Omental fat pad (tissue), 4 donors: ENCODE measurements around the gene TBC1D9B. TPM values are rescaled to one million over a fixed set of nuclear protein-coding genes. Genes with fewer than 3 reads are reported as not detected.
"Not testable (repeated sequence)": the region's sequence is repeated elsewhere in the genome, so short reads cannot be mapped to it uniquely, and the experiment has no call there.

Source experiments
- ATAC-seq: fragments of 150-250 bp; one replicate; pipeline ENCODE4 v1.9.1; 2016; ENCODE audit warnings: mild to moderate bottlenecking, moderate library complexity; ENCODE audit not compliant: low FRiP score
- DNase-seq: peaks from one replicate; pipeline ENCODE4 v3.0.0-alpha.2; 2019; ENCODE audit warnings: low spot score
- total RNA-seq, 4 donors: library from RNA; depleted of rRNA; stranded (reverse); fragments of >200 nt; gene quantifications; one replicate each; pipeline ENCODE4 v1.1.0, GENCODE V29; 2016
- TF ChIP-seq, protein P1 (sequence below), 3 donors: fragments of 450-650 bp; IDR thresholded peaks; one replicate each; pipeline ENCODE4 v1.5.1; 2016 to 2017; ENCODE audit warnings: antibody characterized with exemption in 3 of 3, mild to moderate bottlenecking in 3 of 3, moderate library complexity in 2 of 3

The TBC1D9B gene
- total RNA-seq, 4 donors from 2014 or later, result 85.4 to 114 (median 97.0) TPM

DNA sequence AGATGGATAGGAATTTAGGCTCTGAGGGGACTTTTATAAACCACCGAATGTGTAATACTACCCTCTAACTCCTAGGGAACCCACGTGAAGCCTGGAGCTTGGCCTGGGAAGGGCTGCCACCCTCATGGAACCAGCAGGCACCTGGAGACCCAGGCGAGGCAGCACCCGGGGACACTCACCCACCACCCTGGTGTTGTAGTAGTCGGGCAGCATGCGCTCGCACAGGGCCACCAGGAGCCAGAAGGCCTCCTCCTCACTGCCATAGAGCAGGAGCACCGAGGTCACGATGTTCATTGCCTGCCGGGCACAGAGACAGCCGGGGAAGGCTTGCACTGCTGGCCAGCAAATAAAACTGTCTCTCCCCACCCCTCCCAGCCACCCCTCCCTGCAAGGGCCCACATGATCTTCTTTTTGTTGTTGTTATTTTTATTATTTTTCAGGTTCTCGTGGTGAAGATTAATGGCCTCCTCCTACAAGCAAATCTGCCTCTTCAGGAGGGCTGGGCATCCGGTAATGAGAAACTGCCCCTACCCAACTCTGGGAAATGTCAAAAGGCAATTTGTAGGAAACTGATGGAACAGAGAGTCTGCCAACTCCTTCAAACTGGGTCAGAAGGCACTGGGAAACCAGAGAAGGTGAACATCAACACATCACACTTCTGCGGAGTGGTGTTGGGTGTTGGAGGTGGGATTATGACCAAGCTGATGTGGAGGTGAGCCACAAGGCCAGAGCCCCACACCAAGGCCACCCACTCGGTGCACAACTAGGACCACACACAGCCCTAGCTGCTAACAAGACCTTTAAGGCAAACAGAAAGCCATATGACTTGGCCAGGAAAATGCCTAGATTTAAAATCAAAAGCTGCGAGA, 31.7 kb downstream of the TBC1D9B start:
- no peak for ATAC-seq
- TF ChIP-seq, protein P1, sequence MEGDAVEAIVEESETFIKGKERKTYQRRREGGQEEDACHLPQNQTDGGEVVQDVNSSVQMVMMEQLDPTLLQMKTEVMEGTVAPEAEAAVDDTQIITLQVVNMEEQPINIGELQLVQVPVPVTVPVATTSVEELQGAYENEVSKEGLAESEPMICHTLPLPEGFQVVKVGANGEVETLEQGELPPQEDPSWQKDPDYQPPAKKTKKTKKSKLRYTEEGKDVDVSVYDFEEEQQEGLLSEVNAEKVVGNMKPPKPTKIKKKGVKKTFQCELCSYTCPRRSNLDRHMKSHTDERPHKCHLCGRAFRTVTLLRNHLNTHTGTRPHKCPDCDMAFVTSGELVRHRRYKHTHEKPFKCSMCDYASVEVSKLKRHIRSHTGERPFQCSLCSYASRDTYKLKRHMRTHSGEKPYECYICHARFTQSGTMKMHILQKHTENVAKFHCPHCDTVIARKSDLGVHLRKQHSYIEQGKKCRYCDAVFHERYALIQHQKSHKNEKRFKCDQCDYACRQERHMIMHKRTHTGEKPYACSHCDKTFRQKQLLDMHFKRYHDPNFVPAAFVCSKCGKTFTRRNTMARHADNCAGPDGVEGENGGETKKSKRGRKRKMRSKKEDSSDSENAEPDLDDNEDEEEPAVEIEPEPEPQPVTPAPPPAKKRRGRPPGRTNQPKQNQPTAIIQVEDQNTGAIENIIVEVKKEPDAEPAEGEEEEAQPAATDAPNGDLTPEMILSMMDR (IDR thresholded peaks at IDR 0.05), result no peak
- no peak for DNase-seq

DNA sequence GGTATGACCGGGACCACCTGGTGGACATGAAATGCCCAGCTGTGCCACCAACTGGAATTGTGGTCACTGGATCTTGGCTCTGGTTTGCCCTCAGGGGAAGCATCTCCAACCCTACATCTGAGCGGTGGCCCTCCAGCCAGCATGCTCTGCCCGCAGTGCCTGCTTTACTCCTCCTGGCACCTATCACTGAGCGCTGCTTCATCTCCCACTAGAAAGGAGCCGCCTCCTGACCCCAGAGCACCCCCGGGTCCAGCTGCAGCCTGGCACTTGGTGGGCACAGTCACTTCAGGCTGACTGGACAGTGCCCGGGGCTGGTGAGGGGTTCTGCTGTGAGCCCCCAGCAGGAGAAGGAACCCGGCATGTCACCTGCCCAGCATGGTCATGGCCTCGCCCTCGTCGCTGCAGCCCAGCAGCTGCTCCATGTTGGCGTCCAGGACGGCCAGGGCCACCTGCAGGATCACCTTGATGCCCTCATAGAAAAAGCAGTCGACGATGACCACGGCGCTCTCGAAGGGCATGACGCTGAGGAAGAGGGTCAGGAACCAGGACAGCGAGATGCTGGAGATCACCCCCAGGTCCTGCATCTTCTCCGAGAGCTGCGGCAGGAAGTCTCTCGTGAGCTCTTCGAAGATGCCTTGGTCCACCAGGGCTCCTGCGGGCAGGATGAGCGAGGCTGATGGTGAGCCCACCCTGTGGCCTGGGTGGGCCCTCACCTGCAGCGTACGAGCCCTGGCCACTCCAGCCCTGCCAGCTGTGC, 33.0 kb downstream of the TBC1D9B start:
- ATAC-seq (no peak), DNase-seq (no peak)
- TF ChIP-seq, protein P1 (IDR thresholded peaks at IDR 0.05), result no peak

- TF ChIP-seq, protein P1 (IDR thresholded peaks at IDR 0.05), result no peak
- no peak for ATAC-seq
Observed at GRCh38 chr5:179874136-179874535, 33.6 kb downstream of the TBC1D9B start.

GRCh38 chr5:179873588-179874110, 34.0 kb downstream of the TBC1D9B start:
- DNase-seq (no peak), ATAC-seq (no peak)
- TF ChIP-seq, protein P1 (IDR thresholded peaks at IDR 0.05), result no peak

More at GRCh38 chr5:179874136-179874535, 33.6 kb downstream of the TBC1D9B start:
- DNase-seq, result no peak

- DNase-seq (no peak), ATAC-seq (no peak)
- TF ChIP-seq, protein P1 (IDR thresholded peaks at IDR 0.05), result no peak
Observed at GRCh38 chr5:179872828-179873575, 34.7 kb downstream of the TBC1D9B start.

DNA sequence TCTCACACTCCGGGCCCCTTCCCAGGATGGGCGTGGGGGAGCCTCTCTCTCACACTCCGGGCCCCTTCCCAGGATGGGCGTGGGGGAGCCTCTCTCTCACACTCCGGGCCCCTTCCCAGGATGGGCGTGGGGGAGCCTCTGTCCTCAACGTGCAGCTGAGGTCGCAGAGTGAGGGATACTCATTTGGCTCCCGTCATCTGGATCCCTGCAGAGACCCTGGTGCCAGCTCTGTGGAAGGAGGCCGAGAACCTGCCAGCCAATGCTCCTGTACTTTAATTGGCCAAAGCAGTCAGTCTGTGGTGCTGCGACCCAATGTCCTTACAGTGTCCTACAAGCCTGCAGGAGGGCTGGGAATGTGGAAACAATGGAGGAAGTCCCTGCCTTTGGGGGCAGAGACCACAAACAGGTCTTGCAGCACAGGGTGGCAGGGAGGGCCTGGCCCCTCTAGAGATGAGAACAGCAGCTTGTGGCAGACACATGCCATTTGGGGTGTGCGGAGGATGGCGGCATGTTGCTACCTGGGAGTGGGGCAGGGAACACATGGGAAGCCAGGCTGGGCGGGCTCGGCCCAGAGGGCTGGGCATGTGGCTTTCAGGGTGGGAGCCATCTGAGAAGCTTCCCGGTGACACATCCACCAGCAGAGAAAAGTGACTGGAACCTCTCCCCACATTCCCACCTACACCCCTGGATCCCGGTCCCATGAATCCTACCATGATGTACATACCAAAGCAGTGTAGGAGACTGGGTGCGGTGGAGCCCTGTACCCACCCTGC, 35.5 kb downstream of the TBC1D9B start:
- ATAC-seq (no peak), DNase-seq (no peak)
- TF ChIP-seq, protein P1 (IDR thresholded peaks at IDR 0.05), result no peak

DNA sequence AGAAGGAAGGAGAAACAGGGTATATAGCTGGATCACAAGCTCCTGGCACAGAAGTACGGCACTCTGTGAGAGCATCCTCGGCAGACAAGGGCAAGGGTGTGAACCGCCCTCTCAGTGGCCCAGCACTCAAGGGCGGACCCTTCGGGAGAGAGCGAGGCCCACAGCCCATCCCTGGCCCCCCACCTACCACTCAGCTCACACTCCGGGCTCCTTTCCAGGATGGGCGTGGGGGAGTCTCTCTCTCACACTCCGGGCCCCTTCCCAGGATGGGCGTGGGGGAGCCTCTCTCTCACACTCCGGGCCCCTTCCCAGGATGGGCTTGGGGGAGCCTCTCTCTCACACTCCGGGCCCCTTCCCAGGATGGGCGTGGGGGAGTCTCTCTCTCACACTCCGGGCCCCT, 36.2 kb downstream of the TBC1D9B start:
- DNase-seq, ATAC-seq: not testable (repeated sequence)
